Peyer's patch (tissue), 4 donors: ENCODE data around the gene JTB.

ENCODE experiments used
- CTCF ChIP-seq, 6 experiments: fragments of 450-650 bp in 4 of 6; fragments of 200-600 bp in 2 of 6; sonication (generic) in 1 of 6; IDR thresholded peaks; one replicate each; pipeline ENCODE4 v1.5.1; 2017 to 2019; ENCODE audit warnings: antibody characterized with exemption in 6 of 6, mild to moderate bottlenecking in 3 of 6, moderate library complexity in 1 of 6
- POLR2A ChIP-seq, 2 donors: fragments of 450-650 bp; IDR thresholded peaks; one replicate each; pipeline ENCODE4 v1.5.1; 2017; ENCODE audit warnings: antibody characterized with exemption in 2 of 2, mild to moderate bottlenecking in 2 of 2, moderate library complexity in 2 of 2

GRCh38 chr1:153963850-153964331 is 13.6 kb downstream of the JTB start:
- no peak for TF ChIP-seq POLR2A (IDR thresholded peaks at IDR 0.05)
- TF ChIP-seq CTCF (IDR thresholded peaks at IDR 0.05): no peak
